ENCODE results near the gene PARD3B.

PARD3B gene

GRCh38 chr2:205640716-205641115 lies 1095.4 kb downstream of the PARD3B start:
- no peak for DNase-seq

GRCh38 chr2:205642599-205643356 lies 1097.5 kb downstream of the PARD3B start:
- no peak for DNase-seq

GRCh38 chr2:205643391-205643885 lies 1098.2 kb downstream of the PARD3B start:
- no peak for DNase-seq

- DNase-seq = no peak
Observed at GRCh38 chr2:205644018-205644417, 1098.7 kb downstream of the PARD3B start.

GRCh38 chr2:205646680-205647079 lies 1101.4 kb downstream of the PARD3B start:
- DNase-seq = no peak

GRCh38 chr2:205650450-205650849 lies 1105.2 kb downstream of the PARD3B start:
- DNase-seq = peak; percentile 58

GRCh38 chr2:205650931-205651330 lies 1105.7 kb downstream of the PARD3B start:
- DNase-seq = no peak

- DNase-seq = no peak
Observed at GRCh38 chr2:205651719-205652118, 1106.4 kb downstream of the PARD3B start.

GRCh38 chr2:205654878-205655605 lies 1109.8 kb downstream of the PARD3B start:
- no peak for DNase-seq

GRCh38 chr2:205655779-205656456 lies 1110.6 kb downstream of the PARD3B start:
- no peak for DNase-seq

GRCh38 chr2:205656461-205656860 lies 1111.2 kb downstream of the PARD3B start:
- DNase-seq = no peak

GRCh38 chr2:205656941-205657340 lies 1111.7 kb downstream of the PARD3B start:
- DNase-seq = no peak

- DNase-seq = no peak
Observed at GRCh38 chr2:205657579-205657978, 1112.3 kb downstream of the PARD3B start.

- no peak for DNase-seq
Observed at GRCh38 chr2:205658068-205658467, 1112.8 kb downstream of the PARD3B start.

GRCh38 chr2:205658572-205658971 lies 1113.3 kb downstream of the PARD3B start:
- no peak for DNase-seq

- DNase-seq = no peak
Observed at GRCh38 chr2:205659922-205660321, 1114.6 kb downstream of the PARD3B start.

- peak; percentile 71 for DNase-seq
Observed at GRCh38 chr2:205660521-205661124, 1115.3 kb downstream of the PARD3B start.

- DNase-seq = no peak
Observed at GRCh38 chr2:205661281-205661680, 1116.0 kb downstream of the PARD3B start.

- DNase-seq = no peak
Observed at GRCh38 chr2:205662206-205662965, 1117.1 kb downstream of the PARD3B start.

- DNase-seq = no peak
Observed at GRCh38 chr2:205665791-205666190, 1120.5 kb downstream of the PARD3B start.
